Ecto neural progenitor cell (in vitro differentiated cells): Measurements from ENCODE around the gene MBD4.
"Not testable (repeated sequence)": the region's sequence is repeated elsewhere in the genome, so short reads cannot be mapped to it uniquely, and the experiment has no call there.

Experiments used
- DNase-seq: peaks from one replicate; pipeline ENCODE4 v3.0.0-alpha.2; 2018; ENCODE audit warnings: low spot score

The MBD4 gene

DNA sequence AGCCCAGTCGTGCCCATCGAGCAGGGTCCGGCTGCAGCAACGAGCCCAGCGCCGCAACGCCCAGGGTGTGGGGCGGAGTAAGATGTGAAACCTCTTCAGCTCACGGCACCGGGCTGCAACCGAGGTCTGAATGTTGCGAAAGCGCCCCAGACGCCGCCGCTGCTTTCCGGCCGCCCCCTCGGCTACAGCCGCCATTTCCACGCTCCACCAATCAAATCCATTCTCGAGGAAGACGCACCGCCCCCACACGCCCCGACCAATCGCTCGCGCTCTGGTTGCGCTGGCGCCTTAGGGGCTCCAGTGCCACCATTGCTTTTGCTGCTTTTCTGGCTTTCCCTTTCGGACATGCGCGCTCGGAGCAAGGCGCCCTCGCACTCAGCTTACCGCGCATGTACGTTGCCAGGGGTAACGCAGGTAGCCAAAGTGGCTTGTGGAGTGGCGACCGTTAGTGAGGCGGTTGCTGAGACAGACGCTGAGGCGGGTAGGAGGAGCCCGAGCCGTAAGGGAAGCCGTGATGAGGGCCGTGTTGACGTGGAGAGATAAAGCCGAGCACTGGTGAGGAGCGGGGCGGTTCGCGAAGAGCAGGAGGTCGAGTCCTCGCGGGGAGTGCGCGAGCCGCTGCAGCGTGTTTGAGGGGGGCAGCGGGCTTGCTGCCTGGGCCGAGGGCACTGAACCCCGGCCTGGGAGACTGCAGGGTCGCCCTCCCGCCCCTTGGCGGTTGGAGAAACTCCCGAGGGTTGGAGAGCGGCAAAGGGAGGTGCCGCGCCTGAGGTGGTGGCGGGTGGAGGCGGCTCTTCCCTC is at the start of gene MBD4, which contains the start of gene IFT122:
Gene MBD4 (minus strand): TSS at position 132 of the 801 bp plus-strand sequence. CDS start 115 bp downstream, at position 17.
Gene IFT122 (plus strand): TSS at position 408 of the 801 bp plus-strand sequence. CDS start 107 bp downstream, at position 515.
- DNase-seq = peak; percentile 99

DNA sequence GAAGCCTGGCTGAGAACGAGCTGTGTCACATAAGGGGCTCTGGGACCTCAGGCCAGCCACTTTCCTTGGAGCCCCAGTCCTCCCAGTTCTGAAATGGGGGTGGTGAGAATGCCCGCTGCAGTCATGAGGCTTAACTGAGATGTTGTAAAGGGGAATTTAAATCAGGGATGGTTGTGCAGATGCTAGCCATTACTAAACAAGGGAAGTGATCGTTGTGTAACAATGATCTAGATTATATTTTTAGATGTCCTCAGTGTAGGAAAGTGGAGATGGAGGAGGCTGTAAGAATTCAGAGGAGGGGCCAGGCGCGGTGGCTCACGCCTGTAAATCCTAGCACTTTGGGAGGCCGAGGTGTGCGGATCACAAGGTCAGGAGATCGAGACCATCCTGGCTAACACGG is 49.5 kb upstream of the MBD4 start:
- not testable (repeated sequence) for DNase-seq

DNA sequence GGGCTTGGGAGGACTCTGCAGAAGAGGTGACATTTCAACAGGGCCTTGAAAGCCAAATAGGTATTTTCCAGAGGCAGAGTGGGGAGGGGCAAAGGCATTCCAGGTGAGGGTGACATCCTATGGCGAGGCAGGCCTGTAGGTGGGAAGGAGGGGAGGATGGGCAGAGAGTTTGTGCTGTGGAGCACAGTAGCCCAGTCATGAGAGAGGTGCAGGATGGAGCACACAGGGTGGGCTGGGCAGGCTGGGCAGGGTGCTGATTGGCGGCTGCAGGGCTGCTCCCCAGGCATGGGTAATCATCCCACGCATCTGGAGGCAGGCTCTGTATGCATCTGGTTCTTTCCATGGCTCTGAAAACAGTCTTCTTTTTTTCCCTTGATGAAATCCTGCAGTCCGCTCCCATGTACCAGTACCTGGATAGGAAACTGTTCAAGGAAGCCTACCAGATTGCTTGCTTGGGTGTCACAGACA is 48.2 kb upstream of the MBD4 start:
- not testable (repeated sequence) for DNase-seq

DNA sequence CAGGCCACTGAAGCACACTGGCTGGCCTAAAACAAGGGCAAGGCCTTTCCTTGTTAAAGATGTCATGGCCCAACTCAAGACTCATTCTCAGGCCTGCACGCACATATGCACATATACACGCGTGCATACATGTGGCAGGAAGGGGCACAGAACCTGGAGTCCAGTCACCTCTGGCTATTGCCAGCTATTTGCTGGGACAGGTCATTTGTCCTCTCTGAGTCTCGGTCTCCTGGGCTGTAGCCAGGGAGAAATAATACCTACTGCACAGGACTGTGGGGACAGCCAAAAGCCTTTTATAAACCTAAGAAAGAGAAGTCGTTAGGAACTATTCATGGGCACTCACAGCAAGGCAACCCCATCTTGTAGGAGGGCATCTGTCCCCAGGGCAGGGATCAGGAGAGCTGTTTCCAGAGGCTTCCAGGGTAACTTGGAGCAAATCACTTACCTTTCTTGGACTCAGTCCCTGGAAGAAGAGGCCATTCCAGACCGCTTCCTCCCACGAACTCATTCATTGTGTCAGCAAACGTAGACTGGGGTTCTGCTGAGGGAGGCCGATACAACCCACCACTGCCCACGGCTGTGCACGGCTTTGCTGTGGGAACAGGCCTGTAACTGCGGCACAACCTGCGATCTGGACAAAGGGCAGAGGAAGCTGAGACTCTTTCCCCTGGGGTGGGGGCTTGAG is 47.6 kb upstream of the MBD4 start:
- DNase-seq = no peak

DNA sequence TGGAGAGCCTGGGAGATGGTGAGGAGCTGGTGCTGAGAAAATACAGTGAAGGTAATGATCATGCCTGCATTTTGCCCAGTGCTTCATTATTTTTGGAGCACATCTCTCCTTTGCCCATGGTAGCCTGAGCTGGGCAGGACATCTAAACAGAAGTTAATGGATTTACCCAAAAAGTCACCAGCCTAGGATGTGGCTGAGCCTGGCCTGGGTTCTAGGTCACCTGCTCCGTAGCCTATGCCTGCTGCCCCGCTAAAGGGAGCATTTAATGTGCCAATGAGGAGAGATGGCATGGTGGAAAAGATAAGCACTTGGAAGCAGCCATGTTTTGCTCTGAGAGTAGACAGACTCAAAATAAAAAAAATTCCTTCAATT is 46.9 kb upstream of the MBD4 start:
- DNase-seq = no peak

DNA sequence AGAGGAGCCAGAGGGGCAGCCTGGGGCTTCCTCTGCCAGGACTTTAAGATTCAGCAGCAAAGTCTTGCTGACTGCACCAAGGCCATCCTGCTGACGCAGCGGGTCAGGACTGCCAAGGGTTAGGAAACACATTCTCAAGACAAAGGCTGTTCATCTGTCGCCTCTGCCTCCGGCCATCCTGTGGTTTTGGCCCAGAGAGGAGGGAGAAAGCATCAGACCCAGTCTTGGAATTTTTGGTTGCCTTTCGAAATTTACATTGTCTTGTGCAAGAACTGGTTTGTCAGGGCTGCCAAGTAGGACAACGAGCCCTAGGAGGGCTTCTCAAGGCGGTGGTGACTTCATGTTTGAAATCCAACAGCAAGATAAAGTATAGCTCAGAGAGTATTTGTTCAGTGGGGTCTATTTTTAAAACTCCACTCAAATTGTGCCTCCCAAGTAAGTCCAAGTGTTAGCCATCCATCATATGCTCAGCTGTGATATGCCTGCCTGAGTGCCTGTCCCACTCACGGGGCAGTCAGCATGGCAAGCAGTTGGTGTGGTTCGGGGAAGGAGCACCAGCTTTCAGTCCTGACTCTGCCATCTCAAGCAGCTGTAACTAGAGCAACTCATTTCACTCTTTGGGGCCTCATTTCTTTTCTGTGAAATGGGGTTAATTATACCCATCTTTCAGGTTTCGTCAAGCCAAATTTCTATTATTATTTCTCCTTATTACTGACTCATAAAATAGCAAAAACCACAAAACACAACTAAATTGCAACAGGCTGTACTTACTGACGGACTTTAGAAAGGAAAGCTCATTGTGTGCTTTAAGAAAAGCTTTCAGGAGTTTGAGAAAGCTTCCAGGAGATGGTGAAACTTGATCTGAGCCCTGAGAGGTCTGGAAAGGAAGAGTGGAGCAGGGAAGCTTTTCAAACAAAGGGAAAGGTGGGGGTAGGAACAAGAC is 46.2 kb upstream of the MBD4 start:
- DNase-seq = peak; percentile 53

DNA sequence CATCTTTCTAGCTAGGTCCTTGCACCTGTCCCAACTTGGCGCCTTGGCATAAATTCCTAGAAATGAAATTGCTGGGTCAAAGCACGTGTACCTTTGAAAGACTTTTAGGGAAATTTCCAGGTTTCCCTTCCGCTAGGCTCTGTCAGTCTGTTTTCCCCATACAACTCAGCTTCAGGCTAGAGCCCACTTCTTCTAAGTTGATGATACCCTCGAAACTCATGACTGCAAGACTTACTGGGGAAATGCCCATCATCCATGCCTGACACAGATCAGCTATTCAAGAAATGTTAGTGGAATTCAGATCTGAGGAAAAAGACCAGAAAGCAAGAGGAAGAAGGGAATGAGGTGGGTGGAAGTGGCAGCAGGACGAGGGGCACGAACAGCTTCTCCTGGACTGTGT is 45.4 kb upstream of the MBD4 start:
- not testable (repeated sequence) for DNase-seq

DNA sequence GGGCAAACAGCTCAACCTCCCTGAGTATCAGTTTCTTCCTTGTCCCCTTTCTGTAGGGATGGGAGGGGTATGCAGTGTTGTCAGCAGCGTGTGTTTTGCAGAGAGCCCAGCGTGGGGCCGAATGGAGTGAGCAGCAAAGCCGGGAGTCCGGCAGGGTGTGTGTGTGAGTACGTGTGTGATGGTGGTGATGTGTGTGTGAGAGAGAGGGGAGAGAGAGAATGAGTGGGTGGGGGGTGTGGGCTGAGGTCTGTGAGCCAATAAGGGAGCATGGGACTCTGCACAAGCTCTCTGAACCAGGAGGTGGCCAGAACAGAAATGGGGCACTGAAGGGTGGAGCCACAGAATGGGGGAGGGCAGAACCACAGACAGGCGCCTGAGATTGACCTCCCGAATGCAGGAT is 44.1 kb upstream of the MBD4 start:
- no peak for DNase-seq

DNA sequence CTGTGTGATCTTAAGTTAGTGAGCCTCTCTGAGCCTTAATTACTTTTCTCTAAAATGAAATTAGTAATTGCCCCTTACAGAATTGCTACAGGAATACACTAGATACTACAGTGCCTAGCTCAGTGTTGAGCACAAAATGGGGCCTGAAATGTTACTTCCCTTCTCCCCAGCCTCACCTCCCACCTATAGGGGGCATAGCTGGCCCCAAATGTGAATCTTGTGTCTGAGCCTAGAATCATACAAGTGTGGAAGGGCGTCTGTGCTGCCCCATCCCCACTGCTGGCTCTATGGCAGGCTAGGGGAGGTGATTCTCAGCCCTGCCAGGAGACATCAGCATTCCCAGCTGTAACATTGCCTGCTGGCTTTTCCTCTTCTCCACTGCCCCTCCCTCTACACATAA is 43.0 kb upstream of the MBD4 start:
- no peak for DNase-seq

DNA sequence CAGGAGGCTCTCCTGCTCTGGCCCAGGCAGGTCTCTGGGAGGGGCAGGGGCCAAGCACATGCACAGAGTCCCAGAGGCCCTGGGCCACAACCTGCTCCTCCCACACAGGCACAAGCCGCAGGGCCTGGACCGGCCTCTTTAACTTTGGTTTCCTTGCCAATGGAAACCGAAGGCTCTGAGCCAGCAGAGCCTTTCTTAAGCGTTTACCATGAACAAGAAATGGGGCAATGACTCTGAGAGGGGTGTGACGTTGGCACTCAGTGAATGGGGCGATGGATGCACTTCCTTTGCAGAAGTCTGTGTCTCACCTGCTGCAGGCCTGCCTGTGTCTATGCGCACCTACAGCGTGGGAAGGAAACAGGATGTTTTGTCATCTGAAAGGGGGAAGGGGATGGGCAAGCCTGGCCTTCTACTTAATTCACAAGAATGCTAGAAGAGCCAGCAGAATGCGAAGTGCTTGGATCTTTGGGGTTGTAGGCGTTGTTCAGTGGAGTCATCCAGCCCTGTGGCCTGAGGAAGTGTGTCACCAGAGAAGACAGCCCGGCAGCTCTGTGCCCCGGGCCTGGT is 42.1 kb upstream of the MBD4 start:
- DNase-seq = no peak

DNA sequence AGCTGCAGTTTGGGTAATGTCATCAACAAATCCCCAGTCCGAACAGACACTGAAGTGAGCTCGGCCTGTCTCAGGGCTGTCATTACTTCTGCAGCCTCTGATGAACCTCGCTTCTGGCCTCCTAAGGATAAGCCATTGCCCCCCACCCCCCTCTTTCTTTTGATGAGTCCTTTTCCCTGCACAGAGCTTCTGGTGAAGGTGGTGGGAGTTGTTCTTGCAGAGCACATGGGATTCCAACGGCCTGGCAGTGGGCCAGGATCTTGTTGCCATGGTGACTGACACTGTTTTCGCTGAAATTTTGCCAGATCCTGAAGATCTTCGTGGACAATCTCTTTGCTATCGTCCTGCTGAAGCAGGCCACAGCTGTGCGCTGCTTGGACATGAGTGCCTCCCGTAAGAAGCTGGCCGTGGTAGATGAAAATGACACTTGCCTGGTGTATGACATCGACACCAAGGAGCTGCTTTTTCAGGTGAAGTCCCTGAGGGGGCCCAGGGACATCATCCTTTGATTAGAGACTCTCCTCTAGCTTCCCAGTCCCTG is 41.5 kb upstream of the MBD4 start:
- not testable (repeated sequence) for DNase-seq

DNA sequence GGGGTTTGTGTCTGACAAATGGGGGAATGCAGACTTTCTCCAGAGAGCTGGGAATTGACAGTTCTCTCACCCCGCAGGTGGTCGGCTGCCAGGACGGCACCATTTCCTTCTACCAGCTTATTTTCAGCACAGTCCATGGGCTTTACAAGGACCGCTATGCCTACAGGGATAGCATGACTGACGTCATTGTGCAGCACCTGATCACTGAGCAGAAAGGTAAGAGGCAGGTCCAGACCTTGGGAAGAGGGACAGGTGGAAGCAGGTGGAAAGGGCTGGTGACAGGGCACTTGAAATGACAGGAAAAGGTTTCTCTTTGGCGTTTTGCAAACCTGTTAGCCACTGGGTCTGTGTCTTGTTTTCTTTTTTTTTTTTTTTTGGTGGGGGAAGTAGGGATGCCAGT is 36.8 kb upstream of the MBD4 start:
- no peak for DNase-seq

DNA sequence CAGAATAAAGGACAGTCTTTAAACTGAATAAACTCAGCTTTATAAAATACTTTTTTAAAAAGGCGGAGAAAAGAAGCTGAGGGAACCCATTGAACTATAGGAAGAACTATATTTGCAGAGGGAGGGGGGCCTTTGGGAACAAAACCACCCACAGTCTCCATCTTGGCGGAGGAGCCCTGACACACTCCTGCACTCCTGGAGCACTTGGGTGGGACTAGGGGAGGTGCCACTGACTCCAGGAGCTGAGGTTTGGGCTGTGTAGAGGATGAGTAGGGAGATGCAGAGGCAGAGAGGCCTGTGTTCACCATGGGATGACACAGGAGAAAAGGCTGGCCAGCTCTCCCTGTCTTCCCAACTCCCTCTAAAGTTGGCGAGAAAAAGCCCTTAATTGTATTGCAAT is 36.1 kb upstream of the MBD4 start:
- DNase-seq = no peak

DNA sequence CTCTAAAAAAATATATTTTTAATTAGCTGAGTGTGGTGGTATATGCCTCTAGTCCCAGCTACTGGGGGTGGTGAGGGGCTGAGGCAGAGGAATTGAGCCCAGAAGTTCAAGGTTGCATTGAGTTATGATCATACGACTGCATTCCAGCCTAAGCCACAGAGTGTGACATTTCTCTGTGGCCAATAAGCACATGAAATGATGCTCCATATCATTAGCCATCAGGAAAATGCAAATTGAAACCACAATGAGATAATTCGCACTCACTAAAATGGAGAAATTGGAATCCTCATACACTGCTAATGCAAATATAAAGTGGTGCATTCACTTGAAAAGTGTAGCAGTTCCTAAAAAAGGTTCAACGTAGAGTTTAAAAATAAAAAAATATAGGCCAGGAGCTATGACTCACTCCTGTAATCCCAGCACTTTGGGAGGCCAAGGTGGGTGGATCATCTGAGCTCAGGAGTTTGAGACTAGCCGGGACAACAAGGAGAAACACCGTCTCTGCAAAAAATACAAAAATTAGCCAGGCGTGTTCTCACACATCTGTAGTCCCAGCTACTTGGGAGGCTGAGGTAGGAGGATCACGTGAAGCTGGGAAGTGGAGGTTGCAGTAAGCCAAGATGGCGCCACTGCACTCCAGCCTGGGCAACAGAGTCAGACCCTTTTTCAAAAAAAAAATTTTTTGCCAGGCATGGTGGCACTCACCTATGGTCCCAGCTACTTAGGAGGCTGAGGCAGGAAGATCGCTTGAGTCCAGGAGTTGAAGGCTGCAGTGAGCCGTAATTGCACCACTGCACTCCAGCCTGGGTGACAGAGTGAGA is 35.4 kb upstream of the MBD4 start:
- no peak for DNase-seq

DNA sequence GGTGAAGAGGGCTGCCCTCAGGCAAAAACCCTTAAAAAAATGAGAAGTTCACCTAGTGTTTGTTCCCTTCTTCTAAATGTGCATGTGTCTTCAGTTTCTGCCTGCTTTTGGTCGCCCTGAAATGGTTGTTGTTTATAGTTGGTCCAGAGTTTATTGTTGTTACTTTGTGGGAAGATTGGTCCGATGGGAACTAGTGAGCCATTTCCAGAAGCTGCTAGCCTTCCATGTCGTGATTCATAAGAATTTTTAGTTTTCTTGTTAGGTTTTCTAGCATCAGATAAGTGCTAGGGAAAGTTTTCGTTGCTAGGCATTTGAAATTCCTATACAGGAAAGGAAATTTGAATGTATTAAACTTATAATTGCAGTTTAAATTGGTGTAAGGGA is 34.0 kb upstream of the MBD4 start:
- DNase-seq = no peak

DNA sequence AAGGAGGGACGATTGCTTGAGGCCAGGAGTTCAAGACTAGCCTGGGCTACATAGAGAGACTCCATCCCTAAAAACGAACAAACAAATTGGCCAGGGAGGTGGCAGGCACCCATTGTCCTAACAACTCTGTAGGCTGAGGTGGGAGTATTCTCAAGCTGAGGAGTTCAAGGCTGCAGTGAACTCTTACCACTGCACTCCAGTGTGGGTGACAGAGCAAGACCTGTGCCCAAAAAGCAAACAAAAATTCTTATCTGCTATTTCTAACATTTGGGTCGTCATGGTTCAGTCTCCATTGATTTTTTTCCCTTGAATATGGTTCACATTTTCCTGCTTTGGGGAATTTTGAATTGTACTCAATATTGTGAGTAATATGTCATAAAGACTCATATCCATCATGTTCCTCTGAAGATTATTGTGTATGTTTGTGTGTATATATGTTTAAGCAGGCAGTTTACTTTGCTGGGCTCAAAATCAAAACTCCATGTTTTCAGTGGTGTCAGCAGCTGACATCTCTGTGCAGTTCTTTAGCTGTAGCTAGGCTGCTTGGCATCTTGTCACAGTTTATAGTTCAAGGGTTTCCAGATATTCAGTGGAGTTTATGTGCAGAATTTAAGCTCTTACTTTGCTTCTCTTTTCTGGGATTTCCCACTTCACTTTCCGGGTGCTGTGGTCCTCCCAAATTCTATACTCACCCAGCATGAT is 33.5 kb upstream of the MBD4 start:
- no peak for DNase-seq

DNA sequence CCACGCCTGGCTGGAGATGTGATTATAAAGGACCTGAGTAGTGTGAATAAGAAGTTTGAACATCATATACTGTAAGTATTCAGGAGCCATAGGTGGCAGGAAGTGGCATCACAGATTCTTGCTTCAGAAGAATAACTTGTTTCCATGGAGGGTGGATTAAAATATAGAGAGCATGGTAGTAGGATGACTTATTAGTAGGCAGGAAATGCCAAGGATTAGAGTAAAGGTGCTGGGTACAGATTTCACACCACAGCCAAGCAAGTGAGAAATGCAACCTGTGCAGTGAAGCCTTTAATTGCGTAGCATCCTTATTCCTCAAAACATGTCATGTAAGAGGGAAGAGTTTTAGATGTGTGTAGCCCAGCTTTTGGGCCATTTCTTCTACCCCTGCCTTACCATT is 31.1 kb upstream of the MBD4 start:
- no peak for DNase-seq

DNA sequence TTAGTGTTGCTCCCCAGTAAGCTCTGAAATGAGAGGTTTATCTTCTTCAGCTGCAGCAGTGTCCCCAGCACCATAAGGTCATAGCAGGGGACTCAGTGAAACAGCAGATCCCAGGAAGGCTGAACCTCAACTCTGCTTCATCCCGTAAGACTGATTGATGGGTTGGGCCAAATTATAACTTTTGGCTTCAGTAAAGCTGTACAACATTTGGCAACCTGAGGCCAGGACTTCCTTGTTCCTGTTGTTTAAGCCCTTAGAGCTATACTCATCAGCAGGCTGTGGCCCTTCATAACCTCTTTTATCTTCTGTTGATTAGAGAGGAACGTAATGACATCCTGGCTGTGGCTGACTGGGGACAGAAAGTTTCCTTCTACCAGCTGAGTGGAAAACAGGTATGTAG is 29.3 kb upstream of the MBD4 start:
- no peak for DNase-seq

DNA sequence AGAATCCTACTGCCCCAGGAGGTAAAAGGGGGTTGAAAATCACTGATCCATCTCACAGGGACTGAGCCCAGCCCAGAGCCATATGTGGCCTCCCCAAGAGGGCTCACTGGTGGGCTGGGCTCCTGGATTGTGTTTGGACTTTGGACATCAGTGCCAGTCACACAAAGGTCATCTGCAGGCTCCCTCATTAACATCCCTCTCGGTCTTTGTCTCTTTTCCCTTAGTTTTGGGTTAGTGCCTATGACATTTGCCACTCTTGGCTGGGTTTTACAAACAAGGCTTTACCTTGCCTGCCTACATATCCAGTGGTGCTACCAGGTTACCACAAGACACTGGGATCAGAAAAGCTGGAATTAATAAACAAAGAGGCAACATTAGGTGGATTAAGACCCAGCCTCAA is 28.2 kb upstream of the MBD4 start:
- DNase-seq = no peak

DNA sequence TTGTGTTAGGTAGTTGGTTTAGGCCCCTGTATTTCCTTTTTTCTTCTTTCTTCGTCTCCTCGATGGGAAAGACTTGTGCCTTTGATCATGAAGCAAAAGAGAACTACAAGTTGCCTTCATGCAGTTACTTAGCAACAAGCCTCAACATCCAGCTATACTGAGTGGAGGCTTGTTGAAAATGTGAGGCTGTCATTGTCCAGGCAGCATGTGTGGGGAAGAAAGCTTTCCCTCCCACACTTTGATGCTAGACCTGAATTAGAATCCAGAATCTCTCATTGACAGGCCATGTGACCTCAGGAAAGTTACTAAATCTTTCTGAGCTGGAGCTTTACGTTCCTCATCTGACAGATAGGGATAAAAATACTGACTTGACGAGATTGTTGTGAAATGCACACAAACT is 24.0 kb upstream of the MBD4 start:
- DNase-seq = no peak
